ENCODE measurements around the gene CDK14.

DNA sequence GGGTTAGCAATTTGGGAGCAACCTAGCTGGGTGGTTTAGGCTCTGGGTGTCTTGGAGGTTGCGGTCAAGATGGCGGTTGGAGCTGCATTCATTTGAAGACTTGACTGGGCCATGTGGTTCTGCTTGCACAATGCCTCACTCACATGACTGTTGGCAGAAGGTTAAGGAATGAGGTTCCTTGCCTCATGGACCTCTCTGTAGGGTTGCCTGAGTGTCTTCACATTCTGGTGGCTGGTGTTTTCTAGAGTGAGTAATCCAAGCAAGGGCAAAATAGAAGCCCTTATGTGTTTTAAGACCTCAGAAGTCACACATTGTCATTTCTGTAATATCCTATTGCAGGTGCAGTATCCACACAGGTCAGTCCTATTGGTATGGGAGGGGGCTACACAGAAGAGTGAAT is 52.0 kb downstream of the CDK14 start:
- TF ChIP-seq POLR2A (IDR thresholded peaks at IDR 0.05; ENCODE audit: low read depth, low read length) (no peak), TAF1 (IDR thresholded peaks at IDR 0.05; ENCODE audit: borderline replicate concordance, low read depth, low read length) (no peak), POLR2AphosphoS5 (IDR thresholded peaks at IDR 0.05; ENCODE audit: low read depth, low read length) (no peak)
